HEK293T (cell line): ENCODE measurements around the gene RAPGEF5.

Experiments used
- CTCF ChIA-PET: fragments of 350-600 bp; formaldehyde crosslinking; extraction: SDS; loops from one replicate; lab custom pipeline; 2021; ENCODE audit warnings: antibody characterized with exemption, inconsistent platforms; lab: Yijun Ruan, JAX
- POLR2A ChIA-PET: fragments of 350-600 bp; formaldehyde crosslinking; extraction: SDS; loops from one replicate; lab custom pipeline; 2020; ENCODE audit warnings: antibody characterized with exemption, inconsistent platforms; lab: Yijun Ruan, JAX
- DNase-seq: peaks from one replicate; pipeline ENCODE4 v3.0.0; 2012; ENCODE audit warnings: mixed read lengths; ENCODE audit errors: extremely low spot score
- ARNT ChIP-seq: fragments of 450-650 bp; IDR thresholded peaks from 2 replicates; pipeline ENCODE4 v1.6.1; 2017; ENCODE audit warnings: mild to moderate bottlenecking
- BHLHE40 ChIP-seq: fragments of 450-650 bp; IDR thresholded peaks from 2 replicates; pipeline ENCODE4 v1.6.1; 2016; ENCODE audit warnings: mild to moderate bottlenecking, moderate library complexity, borderline replicate concordance
- CTBP1 ChIP-seq: fragments of 450-650 bp; IDR thresholded peaks from 2 replicates; pipeline ENCODE4 v1.6.1; 2016; ENCODE audit warnings: borderline replicate concordance
- ELF4 ChIP-seq: fragments of 450-650 bp; IDR thresholded peaks from 2 replicates; pipeline ENCODE4 v1.6.1; 2017; ENCODE audit warnings: antibody characterized with exemption
- FOXA1 ChIP-seq: fragments of 450-650 bp; IDR thresholded peaks from 2 replicates; pipeline ENCODE4 v1.6.1; 2016; ENCODE audit warnings: mild to moderate bottlenecking
- FOXK2 ChIP-seq: fragments of 450-650 bp; IDR thresholded peaks from 2 replicates; pipeline ENCODE4 v1.6.1; 2016; ENCODE audit warnings: mild to moderate bottlenecking
- FOXM1 ChIP-seq: fragments of 450-650 bp; IDR thresholded peaks from 2 replicates; pipeline ENCODE4 v1.6.1; 2017; ENCODE audit warnings: mild to moderate bottlenecking, borderline replicate concordance
- HDGF ChIP-seq: fragments of 450-650 bp; IDR thresholded peaks from 2 replicates; pipeline ENCODE4 v1.6.1; 2017; ENCODE audit warnings: antibody characterized with exemption, borderline replicate concordance
- L3MBTL2 ChIP-seq: fragments of 450-650 bp; conservative IDR thresholded peaks from 2 replicates; pipeline ENCODE4 v1.6.1; 2016; ENCODE audit warnings: mild to moderate bottlenecking
- LEF1 ChIP-seq: fragments of 450-650 bp; IDR thresholded peaks from 2 replicates; pipeline ENCODE4 v1.6.1; 2017; ENCODE audit warnings: mild to moderate bottlenecking, borderline replicate concordance
- NFRKB ChIP-seq: fragments of 450-650 bp; IDR thresholded peaks from 2 replicates; pipeline ENCODE4 v1.6.1; 2016; ENCODE audit warnings: mild to moderate bottlenecking, moderate library complexity
- PKNOX1 ChIP-seq: fragments of 450-650 bp; IDR thresholded peaks from 2 replicates; pipeline ENCODE4 v1.6.1; 2016
- SP1 ChIP-seq: fragments of 450-650 bp; IDR thresholded peaks from 2 replicates; pipeline ENCODE4 v1.6.1; 2017
- SUZ12 ChIP-seq: fragments of 450-650 bp; IDR thresholded peaks from 2 replicates; pipeline ENCODE4 v1.6.1; 2016; ENCODE audit warnings: mild to moderate bottlenecking
- TARDBP ChIP-seq: fragments of 450-650 bp; IDR thresholded peaks from 2 replicates; pipeline ENCODE4 v1.6.1; 2016
- ZNF384 ChIP-seq: fragments of 450-650 bp; IDR thresholded peaks from 2 replicates; pipeline ENCODE4 v1.6.1; 2016

Gene RAPGEF5

GRCh38 chr7:22400936-22401553, 44.1 kb upstream of the RAPGEF5 start:
- DNase-seq, result no peak
- CTCF ChIA-PET, result no interaction called here

GRCh38 chr7:22400150-22400814, 43.3 kb upstream of the RAPGEF5 start:
- ChIA-PET CTCF (no interaction called here), POLR2A (no interaction called here)
- TF ChIP-seq NFRKB (no peak), CTBP1 (no peak)
- no peak for DNase-seq

More at GRCh38 chr7:22400936-22401553, 44.1 kb upstream of the RAPGEF5 start:
- no peak for TF ChIP-seq BHLHE40
- TF ChIP-seq SP1, result no peak
- TF ChIP-seq NFRKB, result no peak
- no peak for TF ChIP-seq PKNOX1
- TF ChIP-seq FOXK2, result no peak
- no peak for TF ChIP-seq FOXM1
- TF ChIP-seq CTBP1, result no peak
- no peak for TF ChIP-seq HDGF
- TF ChIP-seq SUZ12, result no peak
- no peak for TF ChIP-seq TARDBP
- POLR2A ChIA-PET, result no interaction called here

- no peak for TF ChIP-seq ARNT
- TF ChIP-seq ZNF384, result no peak
- TF ChIP-seq CTBP1, result no peak
- TF ChIP-seq NFRKB, result no peak
- TF ChIP-seq BHLHE40, result no peak
- TF ChIP-seq L3MBTL2, result no peak
- TF ChIP-seq HDGF, result no peak
- no peak for TF ChIP-seq FOXA1
- TF ChIP-seq SP1, result no peak
- TF ChIP-seq LEF1, result no peak
- POLR2A ChIA-PET, result no interaction called here
- no peak for DNase-seq
- CTCF ChIA-PET, result no interaction called here
Measured at GRCh38 chr7:22399546-22399945, 42.6 kb upstream of the RAPGEF5 start.

GRCh38 chr7:22399091-22399490, 42.1 kb upstream of the RAPGEF5 start:
- POLR2A ChIA-PET, result no interaction called here
- no peak for DNase-seq
- TF ChIP-seq FOXM1, result no peak
- no peak for TF ChIP-seq SP1
- TF ChIP-seq ELF4, result no peak
- TF ChIP-seq BHLHE40, result no peak
- TF ChIP-seq FOXA1, result no peak
- TF ChIP-seq ZNF384, result no peak
- TF ChIP-seq NFRKB, result no peak
- no peak for TF ChIP-seq PKNOX1
- no peak for TF ChIP-seq TARDBP
- no peak for TF ChIP-seq CTBP1
- no peak for TF ChIP-seq ARNT
- no peak for TF ChIP-seq LEF1
- CTCF ChIA-PET, result no interaction called here

- CTCF ChIA-PET, result no interaction called here
- DNase-seq, result no peak
Measured at GRCh38 chr7:22397981-22398380, 41.0 kb upstream of the RAPGEF5 start.

GRCh38 chr7:22395222-22395621, 38.3 kb upstream of the RAPGEF5 start:
- no peak for DNase-seq
- CTCF ChIA-PET, result no interaction called here
- POLR2A ChIA-PET, result no interaction called here
- no peak for TF ChIP-seq L3MBTL2
- no peak for TF ChIP-seq FOXM1
- TF ChIP-seq ELF4, result no peak
- no peak for TF ChIP-seq TARDBP
- TF ChIP-seq LEF1, result no peak
- TF ChIP-seq CTBP1, result no peak
- TF ChIP-seq SP1, result no peak
- no peak for TF ChIP-seq SUZ12
- no peak for TF ChIP-seq FOXA1
- TF ChIP-seq BHLHE40, result no peak
- TF ChIP-seq PKNOX1, result no peak
- TF ChIP-seq NFRKB, result no peak

More at GRCh38 chr7:22397981-22398380, 41.0 kb upstream of the RAPGEF5 start:
- TF ChIP-seq SUZ12, result no peak
- TF ChIP-seq SP1, result no peak
- POLR2A ChIA-PET, result no interaction called here

GRCh38 chr7:22394739-22395138, 37.8 kb upstream of the RAPGEF5 start:
- ChIA-PET CTCF (no interaction called here), POLR2A (no interaction called here)
- TF ChIP-seq LEF1 (no peak), SUZ12 (no peak), FOXK2 (no peak), ARNT (no peak), CTBP1 (no peak), ZNF384 (no peak), ELF4 (no peak), SP1 (no peak)
- DNase-seq, result no peak
